SJSA1 (cell line): Measurements from ENCODE around the gene ITGA5. TPM values are rescaled to one million over a fixed set of nuclear protein-coding genes. Genes with fewer than 3 reads are reported as not detected.

Source experiments
- DNase-seq, 2 experiments: peaks; one replicate each; pipeline ENCODE4 v3.0.0-alpha.2; 2015 to 2020; ENCODE audit warnings: low spot score in 2 of 2, low read depth in 1 of 2
- H3K27ac ChIP-seq: fragments of 250-450 bp; sonication (Bioruptor Pico); 2 replicates; pipeline ENCODE4 v1.5.1; 2020; ENCODE audit warnings: mild to moderate bottlenecking, moderate library complexity
- H3K27me3 ChIP-seq: fragments of 250-450 bp; sonication (Bioruptor Pico); replicated peaks from 2 replicates; pipeline ENCODE4 v1.5.1; 2020; ENCODE audit warnings: mild to moderate bottlenecking, moderate library complexity
- H3K36me3 ChIP-seq: fragments of 250-450 bp; sonication (Bioruptor Pico); 2 replicates; pipeline ENCODE4 v1.5.1; 2020; ENCODE audit warnings: mild to moderate bottlenecking
- H3K4me1 ChIP-seq: fragments of 250-450 bp; sonication (Bioruptor Pico); replicated peaks from 2 replicates; pipeline ENCODE4 v1.6.1; 2021; ENCODE audit warnings: mild to moderate bottlenecking
- H3K4me3 ChIP-seq: fragments of 250-450 bp; sonication (Bioruptor Pico); 2 replicates; pipeline ENCODE4 v1.5.1; 2020; ENCODE audit warnings: mild to moderate bottlenecking
- H3K9me3 ChIP-seq: fragments of 250-450 bp; sonication (Bioruptor Pico); replicated peaks from 2 replicates; pipeline ENCODE4 v1.5.1; 2020; ENCODE audit warnings: mild to moderate bottlenecking
- total RNA-seq: library from RNA; depleted of rRNA; stranded (reverse); fragments of >200 nt; shearing (Covaris generic); gene quantifications from 2 replicates; pipeline ENCODE4 v1.2.3, GENCODE V29; 2014

The ITGA5 gene
- total RNA-seq, 1 experiment from 2014 or later = 99.4 TPM

- no peaks in the 10 kb centered on the region for H3K27me3 ChIP-seq
- H3K4me3 ChIP-seq = no peak overlapping the region
- H3K9me3 ChIP-seq = no peaks in the 10 kb centered on the region
- peak; percentile 42 to 69 for DNase-seq
- H3K4me1 ChIP-seq = no peaks in the 10 kb centered on the region
- no peak overlapping the region for H3K27ac ChIP-seq
- H3K36me3 ChIP-seq = peaks cover 58% of the 10 kb centered on the region
Observed at GRCh38 chr12:54394281-54394719, 24.8 kb downstream of the ITGA5 start.

GRCh38 chr12:54393743-54394142 lies 25.3 kb downstream of the ITGA5 start:
- Histone ChIP-seq H3K27me3 (no peaks in the 10 kb centered on the region), H3K4me1 (no peaks in the 10 kb centered on the region), H3K9me3 (no peaks in the 10 kb centered on the region), H3K36me3 (peaks cover 53% of the 10 kb centered on the region), H3K27ac (no peak overlapping the region), H3K4me3 (no peak overlapping the region)
- DNase-seq = no peak

- Histone ChIP-seq H3K27ac (no peak overlapping the region), H3K27me3 (no peaks in the 10 kb centered on the region), H3K36me3 (peaks cover 47% of the 10 kb centered on the region), H3K4me3 (no peak overlapping the region), H3K9me3 (no peaks in the 10 kb centered on the region), H3K4me1 (no peaks in the 10 kb centered on the region)
- no peak for DNase-seq
Observed at GRCh38 chr12:54393207-54393609, 25.9 kb downstream of the ITGA5 start.

- Histone ChIP-seq H3K4me3 (no peak overlapping the region), H3K4me1 (0 out of 2 replicates have a peak, but pooled peaks cover under 1% of the 10 kb centered on the region), H3K9me3 (no peaks in the 10 kb centered on the region), H3K27ac (no peak overlapping the region), H3K36me3 (peaks cover 42% of the 10 kb centered on the region), H3K27me3 (no peaks in the 10 kb centered on the region)
- DNase-seq = no peak
Observed at GRCh38 chr12:54392485-54393206, 26.4 kb downstream of the ITGA5 start.

GRCh38 chr12:54390668-54391551 lies 28.2 kb downstream of the ITGA5 start:
- Histone ChIP-seq H3K27ac (no peak overlapping the region), H3K27me3 (no peaks in the 10 kb centered on the region), H3K4me1 (0 out of 2 replicates have a peak, but pooled peaks cover 9% of the 10 kb centered on the region), H3K36me3 (peaks cover 24% of the 10 kb centered on the region), H3K4me3 (no peak overlapping the region), H3K9me3 (no peaks in the 10 kb centered on the region)
- no peak for DNase-seq

GRCh38 chr12:54390176-54390667 lies 28.8 kb downstream of the ITGA5 start:
- H3K27ac ChIP-seq = no peak overlapping the region
- H3K36me3 ChIP-seq = peaks cover 18% of the 10 kb centered on the region
- H3K4me3 ChIP-seq = no peak overlapping the region
- no peak for DNase-seq
- no peaks in the 10 kb centered on the region for H3K9me3 ChIP-seq
- H3K4me1 ChIP-seq = 0 out of 2 replicates have a peak, but pooled peaks cover 9% of the 10 kb centered on the region
- H3K27me3 ChIP-seq = no peaks in the 10 kb centered on the region

- peaks cover 12% of the 10 kb centered on the region for H3K36me3 ChIP-seq
Observed at GRCh38 chr12:54389607-54390175, 29.4 kb downstream of the ITGA5 start.

GRCh38 chr12:54389134-54389508 lies 29.9 kb downstream of the ITGA5 start:
- H3K4me3 ChIP-seq = no peak overlapping the region
- H3K27ac ChIP-seq = no peak overlapping the region
- no peaks in the 10 kb centered on the region for H3K9me3 ChIP-seq
- DNase-seq = no peak
- H3K27me3 ChIP-seq = no peaks in the 10 kb centered on the region
- H3K4me1 ChIP-seq = peaks cover 15% of the 10 kb centered on the region
- peaks cover 7% of the 10 kb centered on the region for H3K36me3 ChIP-seq

More at GRCh38 chr12:54389607-54390175, 29.4 kb downstream of the ITGA5 start:
- H3K4me3 ChIP-seq = no peak overlapping the region
- no peaks in the 10 kb centered on the region for H3K27me3 ChIP-seq
- peaks cover 10% of the 10 kb centered on the region for H3K4me1 ChIP-seq
- H3K9me3 ChIP-seq = no peaks in the 10 kb centered on the region
- no peak overlapping the region for H3K27ac ChIP-seq
- DNase-seq = no peak

- DNase-seq = no peak
- no peaks in the 10 kb centered on the region for H3K9me3 ChIP-seq
- peaks cover 18% of the 10 kb centered on the region for H3K4me1 ChIP-seq
- no peak overlapping the region for H3K4me3 ChIP-seq
- H3K27me3 ChIP-seq = no peaks in the 10 kb centered on the region
- peaks cover under 1% of the 10 kb centered on the region; the same call in 1 of the 2 replicates for H3K36me3 ChIP-seq
- no peak overlapping the region for H3K27ac ChIP-seq
Observed at GRCh38 chr12:54388237-54389133, 30.6 kb downstream of the ITGA5 start.

- Histone ChIP-seq H3K4me1 (peaks cover 24% of the 10 kb centered on the region), H3K27me3 (no peaks in the 10 kb centered on the region), H3K27ac (no peak overlapping the region), H3K36me3 (no peaks in the 10 kb centered on the region), H3K4me3 (no peak overlapping the region), H3K9me3 (no peaks in the 10 kb centered on the region)
- DNase-seq = no peak
Observed at GRCh38 chr12:54387114-54387467, 32.0 kb downstream of the ITGA5 start.

GRCh38 chr12:54386403-54387113 lies 32.5 kb downstream of the ITGA5 start:
- no peak overlapping the region for H3K4me3 ChIP-seq
- H3K36me3 ChIP-seq = no peaks in the 10 kb centered on the region
- no peaks in the 10 kb centered on the region for H3K9me3 ChIP-seq
- H3K27ac ChIP-seq = no peak overlapping the region
- H3K27me3 ChIP-seq = no peaks in the 10 kb centered on the region
- peaks cover 24% of the 10 kb centered on the region for H3K4me1 ChIP-seq
- DNase-seq = no peak

- H3K27ac ChIP-seq = no peak overlapping the region
- no peaks in the 10 kb centered on the region for H3K36me3 ChIP-seq
- H3K4me1 ChIP-seq = peaks cover 24% of the 10 kb centered on the region
- H3K9me3 ChIP-seq = no peaks in the 10 kb centered on the region
- no peaks in the 10 kb centered on the region for H3K27me3 ChIP-seq
- H3K4me3 ChIP-seq = no peak overlapping the region
- DNase-seq = no peak
Observed at GRCh38 chr12:54385251-54385914, 33.7 kb downstream of the ITGA5 start.
